GM20431 (cell line): ENCODE measurements around the gene DNAH1.

ENCODE experiments used
- in situ Hi-C: fragments of 300-500 bp; cut with MseI, MboI; formaldehyde crosslinking; loops from one replicate; pipeline ENCODE4 v1.15.0; 2020; ENCODE audit warnings: low sequenced_read_pairs; ENCODE audit not compliant: unreplicated experiment

DNAH1 gene

DNA sequence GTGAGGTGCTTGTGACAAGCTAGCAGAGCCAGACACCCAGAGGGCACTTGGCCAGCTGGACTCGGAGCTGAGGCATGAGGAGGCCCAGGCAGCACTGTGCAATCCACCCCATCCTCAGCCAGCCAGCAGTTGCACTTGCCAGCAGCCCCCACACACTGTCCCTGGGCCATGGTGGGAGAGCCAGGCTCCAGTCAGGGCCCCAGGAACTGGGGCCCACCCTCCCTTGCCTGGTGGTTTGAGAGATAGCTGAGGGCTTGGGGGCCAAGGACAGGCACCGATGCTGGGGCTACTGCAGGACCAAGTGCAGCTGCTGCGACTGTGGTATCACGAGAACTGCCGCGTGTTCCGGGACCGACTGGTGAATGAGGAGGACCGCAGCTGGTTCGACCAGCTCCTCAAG lies 63.5 kb downstream of the DNAH1 start:
- in situ Hi-C loops = no loop called here

- in situ Hi-C loops = no loop called here
These were observed 63.9 kb downstream of the DNAH1 start for GRCh38 chr3:52380023-52380422.

- in situ Hi-C loops = no loop called here
These were observed 65.5 kb downstream of the DNAH1 start for GRCh38 chr3:52381623-52382022.

DNA sequence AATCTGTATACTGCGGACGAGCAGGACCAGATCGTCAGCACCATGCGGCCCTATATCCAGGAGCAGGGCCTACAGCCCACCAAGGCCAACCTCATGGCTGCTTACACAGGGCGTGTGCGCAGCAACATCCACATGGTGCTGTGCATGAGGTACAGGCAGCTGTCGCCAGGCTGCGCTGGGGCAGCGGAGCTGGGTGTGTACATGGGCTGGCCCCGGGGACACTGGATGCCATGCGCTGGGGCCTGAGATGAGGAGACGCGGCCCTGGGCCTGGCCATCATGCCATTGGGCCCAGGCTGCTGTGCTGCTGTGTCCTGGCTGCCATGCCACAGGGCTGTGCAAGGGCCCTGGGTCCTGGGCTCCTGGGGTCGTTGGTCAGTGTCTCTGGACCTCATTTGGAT lies 67.3 kb downstream of the DNAH1 start:
- in situ Hi-C loops = no loop called here

DNA sequence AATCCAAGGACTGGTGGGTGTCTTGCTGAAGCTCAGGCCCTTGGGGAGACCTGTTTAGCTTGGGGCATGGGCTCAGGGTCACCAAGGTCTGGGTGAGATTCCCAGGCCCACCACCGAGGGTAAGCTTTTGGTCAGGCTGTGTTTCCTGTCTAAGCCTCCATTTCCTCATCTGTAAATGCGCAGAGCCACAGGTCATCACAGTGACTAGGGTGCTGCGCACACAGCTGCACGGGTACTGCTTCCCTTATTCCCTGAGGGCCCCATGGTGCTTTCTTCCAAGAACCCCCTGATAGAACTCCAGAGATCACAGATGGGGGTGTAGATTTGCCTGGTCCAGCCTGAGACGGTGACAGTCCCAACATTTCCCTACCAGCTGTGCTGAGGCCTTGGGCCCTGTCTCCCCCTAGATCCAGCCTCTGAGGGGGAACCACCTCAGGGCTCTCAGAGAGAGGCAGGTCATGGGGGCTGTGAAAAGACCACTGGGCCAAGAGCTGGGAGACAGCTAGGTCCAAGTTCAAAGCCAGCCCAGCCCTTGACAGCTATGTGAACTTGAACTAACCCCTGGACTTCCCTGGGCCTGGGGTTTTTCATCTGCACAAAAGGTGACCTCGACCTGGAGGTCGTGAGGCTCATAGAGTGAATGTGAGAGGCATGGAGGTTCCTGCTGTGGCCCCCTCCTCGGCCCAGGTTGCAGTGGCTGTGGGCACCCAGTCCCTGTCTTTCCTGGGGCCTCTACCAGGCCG lies 68.1 kb downstream of the DNAH1 start:
- in situ Hi-C loops = no loop called here

- in situ Hi-C loops = no loop called here
These were observed 69.0 kb downstream of the DNAH1 start for GRCh38 chr3:52385157-52385556.

DNA sequence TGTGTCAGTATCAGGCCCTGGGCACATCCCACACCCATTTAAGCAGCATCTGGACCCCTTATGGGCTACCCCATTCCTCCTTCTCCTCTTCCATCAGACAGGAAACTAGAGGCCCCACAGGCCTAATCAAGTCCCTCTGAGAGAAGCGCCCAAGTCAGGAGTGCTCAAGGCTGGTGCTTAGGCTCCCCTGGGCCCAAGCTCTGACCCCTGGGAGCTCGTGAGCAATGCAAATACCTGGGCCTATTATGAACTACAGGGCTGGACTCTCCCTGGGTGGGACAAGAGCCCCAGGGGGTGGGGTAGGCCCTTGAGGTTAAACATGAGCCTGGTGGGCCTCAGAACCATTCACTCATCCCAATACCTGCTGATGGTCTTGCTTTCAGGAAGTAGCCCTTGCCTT lies 71.4 kb downstream of the DNAH1 start:
- in situ Hi-C loops = no loop called here

DNA sequence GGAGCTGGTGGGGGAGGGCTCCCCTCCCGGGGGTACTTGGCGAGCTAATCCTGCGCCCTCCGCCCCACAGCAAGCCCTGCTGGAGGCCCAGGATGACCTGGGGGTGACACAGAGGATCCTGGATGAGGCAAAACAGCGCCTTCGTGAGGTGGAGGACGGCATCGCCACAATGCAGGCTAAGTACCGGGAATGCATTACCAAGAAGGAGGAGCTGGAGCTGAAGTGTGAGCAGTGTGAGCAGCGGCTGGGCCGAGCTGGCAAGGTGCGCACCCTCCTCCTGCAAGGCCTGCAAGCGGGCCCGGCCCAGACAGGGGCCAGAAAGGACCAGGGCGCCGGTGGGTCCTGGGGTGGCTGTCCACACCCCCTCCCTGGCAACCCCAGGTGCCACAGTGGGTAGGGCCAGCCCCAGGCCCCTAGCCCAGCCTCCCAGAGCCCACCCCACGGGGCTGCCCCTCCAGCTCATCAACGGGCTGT lies 72.3 kb downstream of the DNAH1 start:
- in situ Hi-C loops = no loop called here

DNA sequence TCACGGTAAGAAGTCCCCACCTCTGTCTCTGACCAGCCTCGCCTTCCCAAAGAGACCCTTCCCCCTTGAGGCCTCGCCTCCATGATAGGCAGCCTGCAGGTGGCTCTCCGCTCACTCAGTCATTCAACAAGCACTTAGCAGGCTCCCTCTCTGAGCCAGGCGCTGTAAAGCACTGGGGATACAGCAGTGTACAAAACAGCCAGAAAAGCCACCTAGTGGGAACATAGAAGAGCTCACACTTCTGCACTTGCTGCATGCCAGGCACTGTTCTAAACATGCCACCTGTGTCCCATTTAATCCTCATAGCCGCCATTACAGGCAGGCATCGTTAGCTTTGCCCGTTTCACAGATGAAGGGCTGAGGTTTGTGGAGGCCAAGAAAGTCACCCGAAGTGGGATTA lies 72.8 kb downstream of the DNAH1 start:
- in situ Hi-C loops = no loop called here

GRCh38 chr3:52391096-52391495 lies 75.0 kb downstream of the DNAH1 start:
- in situ Hi-C loops = no loop called here

DNA sequence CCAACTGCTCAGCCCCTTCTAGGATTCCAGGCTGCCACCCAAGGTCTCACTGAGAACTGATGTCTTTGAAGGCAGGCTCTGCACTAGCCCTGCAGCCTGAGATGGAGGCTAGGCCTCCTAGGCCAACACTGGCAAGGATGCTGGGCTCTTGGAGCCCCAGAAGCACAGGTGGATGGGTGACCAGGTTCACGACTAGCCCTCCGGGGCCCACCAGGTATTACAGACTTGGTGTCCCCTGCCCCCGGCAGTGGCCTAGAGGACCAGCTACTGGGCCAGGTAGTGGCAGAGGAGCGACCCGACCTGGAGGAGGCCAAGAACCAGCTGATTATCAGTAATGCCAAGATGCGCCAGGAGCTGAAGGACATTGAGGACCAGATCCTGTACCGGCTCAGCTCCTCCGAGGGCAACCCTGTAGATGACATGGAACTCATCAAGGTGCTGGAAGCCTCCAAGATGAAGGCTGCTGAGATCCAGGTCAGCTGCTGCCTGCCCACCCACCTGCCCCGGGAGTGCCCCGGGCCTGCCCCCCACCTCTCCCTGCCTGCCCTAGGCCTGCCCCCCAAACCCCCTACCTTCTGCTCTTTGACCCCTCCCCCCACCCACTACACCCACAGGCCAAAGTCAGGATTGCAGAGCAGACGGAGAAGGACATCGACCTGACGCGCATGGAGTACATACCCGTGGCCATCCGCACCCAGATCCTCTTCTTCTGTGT lies 76.3 kb downstream of the DNAH1 start:
- in situ Hi-C loops = no loop called here

DNA sequence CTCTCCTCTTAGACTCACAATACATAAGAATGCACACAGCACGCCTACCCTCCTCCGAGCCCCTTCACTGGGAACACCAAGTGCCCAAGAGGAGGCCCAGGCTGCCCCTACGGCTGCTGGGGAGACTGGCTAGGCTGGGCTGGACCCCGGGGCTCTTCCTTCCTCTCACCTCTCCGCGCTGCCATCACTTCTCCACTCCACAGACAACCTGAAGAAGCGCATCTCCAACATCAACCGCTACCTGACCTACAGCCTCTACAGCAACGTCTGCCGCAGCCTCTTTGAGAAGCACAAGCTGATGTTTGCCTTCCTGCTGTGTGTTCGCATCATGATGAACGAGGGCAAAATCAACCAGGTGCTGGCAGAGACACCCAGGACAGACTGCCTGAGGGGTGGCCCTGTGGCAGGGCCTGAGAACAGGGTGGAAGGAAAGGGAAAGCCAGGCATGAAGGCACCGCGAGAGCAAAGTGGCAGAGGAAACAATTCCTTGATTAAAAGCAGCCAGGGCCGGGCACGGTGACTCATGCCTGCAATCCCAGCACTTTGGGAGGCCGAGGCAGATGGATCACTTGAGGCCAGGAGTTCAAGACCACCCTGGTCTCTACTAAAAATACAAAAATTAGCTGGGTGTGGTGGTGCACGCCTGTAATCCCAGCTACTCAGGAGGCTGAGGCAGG lies 77.2 kb downstream of the DNAH1 start:
- in situ Hi-C loops = no loop called here

- in situ Hi-C loops = no loop called here
These were observed 78.0 kb downstream of the DNAH1 start for GRCh38 chr3:52393959-52394670.

GRCh38 chr3:52394751-52395502 lies 78.8 kb downstream of the DNAH1 start:
- in situ Hi-C loops = no loop called here

- in situ Hi-C loops = no loop called here
These were observed 79.4 kb downstream of the DNAH1 start for GRCh38 chr3:52395503-52395865.

- in situ Hi-C loops = no loop called here
These were observed 80.1 kb downstream of the DNAH1 start for GRCh38 chr3:52396011-52396906.

DNA sequence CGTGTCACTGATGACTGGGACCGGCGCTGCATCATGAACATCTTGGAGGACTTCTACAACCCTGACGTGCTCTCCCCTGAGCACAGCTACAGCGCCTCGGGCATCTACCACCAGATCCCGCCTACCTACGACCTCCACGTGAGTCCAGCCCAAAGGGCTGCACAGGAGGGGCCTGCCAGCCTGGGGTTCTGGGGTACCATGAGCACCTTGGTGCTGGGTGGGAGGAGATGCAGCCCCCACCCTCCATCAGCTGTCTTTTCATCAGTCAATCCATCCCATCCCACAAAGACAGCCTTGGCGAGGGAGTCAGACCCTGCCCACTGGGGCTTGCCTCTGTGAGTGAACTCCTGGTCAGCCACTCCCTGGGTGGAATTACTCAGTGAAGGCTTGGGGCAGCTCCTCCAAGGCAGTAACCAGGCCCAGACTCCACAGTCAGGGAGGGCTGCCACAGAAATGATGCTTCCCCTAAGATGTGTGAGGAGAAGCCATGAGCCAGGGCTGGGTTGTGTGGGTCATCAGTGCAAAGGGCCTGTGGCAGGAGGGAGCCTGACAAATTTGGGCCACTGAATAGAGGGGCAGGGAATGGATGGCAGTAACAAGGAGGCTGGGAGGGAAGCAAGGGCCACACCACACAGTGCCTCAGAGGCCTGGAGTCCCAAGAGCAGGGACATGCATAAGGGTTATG lies 80.9 kb downstream of the DNAH1 start:
- in situ Hi-C loops = no loop called here

DNA sequence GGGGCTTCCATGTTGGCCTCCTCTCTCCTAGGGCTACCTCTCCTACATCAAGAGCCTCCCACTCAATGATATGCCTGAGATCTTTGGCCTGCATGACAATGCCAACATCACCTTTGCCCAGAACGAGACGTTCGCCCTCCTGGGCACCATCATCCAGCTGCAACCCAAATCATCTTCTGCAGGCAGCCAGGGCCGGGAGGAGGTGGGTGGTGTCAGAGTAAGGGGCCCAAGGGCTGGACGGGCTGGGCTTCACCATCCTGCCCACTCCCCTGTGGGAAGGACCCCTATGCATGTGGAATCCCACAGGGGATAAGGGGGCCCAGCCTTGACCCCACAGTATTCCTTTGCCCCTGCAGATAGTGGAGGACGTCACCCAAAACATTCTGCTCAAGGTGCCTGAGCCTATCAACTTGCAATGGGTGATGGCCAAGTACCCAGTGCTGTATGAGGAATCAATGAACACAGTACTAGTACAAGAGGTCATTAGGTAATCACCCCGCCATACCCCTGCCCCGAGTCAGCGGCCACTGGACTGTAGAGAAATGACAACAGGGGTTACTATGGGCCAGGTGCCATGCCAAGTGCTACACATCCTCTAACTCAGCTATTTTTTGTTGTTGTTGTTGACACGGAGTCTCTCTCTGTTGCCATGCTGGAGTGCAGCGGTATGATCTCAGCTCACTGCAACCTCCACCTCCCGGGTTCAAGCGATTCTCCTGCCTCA lies 81.7 kb downstream of the DNAH1 start:
- in situ Hi-C loops = no loop called here
